ENCODE data around the gene DOK7. TPM values are rescaled to one million over a fixed set of nuclear protein-coding genes. Genes with fewer than 3 reads are reported as not detected.

Gene DOK7
- total and polyA plus RNA-seq, 2 donors (not counting 3 experiments of a cell fraction or from before 2014, with no cell fraction given) = not detected

- peaks cover 17 to 63% of the 10 kb centered on the region in 2 experiments for H3K36me3 ChIP-seq (ENCODE audit: control insufficient read depth in 2 of 2, extremely low read depth in 1 of 2, insufficient read depth in 2 of 2, low read length in 2 of 2)
- H3K4me3 ChIP-seq (replicated peaks in 1 of 3; ENCODE audit: insufficient read depth in 1 of 3, low read depth in 1 of 3, low read length in 3 of 3) = no peak overlapping the region
- FAIRE-seq (peak; percentile 59), DNase-seq (ENCODE audit: low read depth, low spot score) (peak; percentile 23)
- POLR2A ChIA-PET = no interaction called here
- BruUV-seq (replicated peaks) = no TSS peak
- H3K27me3 ChIP-seq (ENCODE audit: control insufficient read depth in 2 of 2, insufficient read depth in 2 of 2, low read length in 2 of 2) = no peaks in the 10 kb centered on the region
- no peaks in the 10 kb centered on the region for H3K9me1 ChIP-seq (replicated peaks; ENCODE audit: control insufficient read depth, extremely low read depth, insufficient read depth, low read length)
- H3K4me1 ChIP-seq (ENCODE audit: control insufficient read depth, extremely low read depth, insufficient read depth, low read length) = no peaks in the 10 kb centered on the region
- no peak overlapping the region for H3K4me2 ChIP-seq (ENCODE audit: insufficient read depth, low read length)
- intact Hi-C loops (cut with micrococcal nuclease) (no loop called here), dilution Hi-C loops (cut with MboI; ENCODE audit: extremely low pct_ligation_motif_present, low sequenced_read_pairs) (no loop called here)
- CTCF ChIA-PET = interaction anchor here (1.7 kb wide), 1 partner anchor 364 kb away, joined by 4 read pairs; no protein-coding TSS in a partner anchor
- H3K79me2 ChIP-seq (ENCODE audit: control insufficient read depth, insufficient read depth, low read length) = no peaks in the 10 kb centered on the region
- no peaks in the 10 kb centered on the region for H4K20me1 ChIP-seq (replicated peaks; ENCODE audit: control insufficient read depth, extremely low read depth, insufficient read depth, low read length)
- no peak overlapping the region for H3K27ac ChIP-seq (ENCODE audit: insufficient read depth, low read depth, low read length)
- H3K9ac ChIP-seq (replicated peaks; ENCODE audit: extremely low read depth, insufficient read depth, low read length) = no peak overlapping the region
- H3K9me3 ChIP-seq (replicated peaks; ENCODE audit: control insufficient read depth, insufficient read depth, low read length) = no peaks in the 10 kb centered on the region
- TF ChIP-seq GATA2 (IDR thresholded peaks at IDR 0.05; ENCODE audit: insufficient read depth, insufficient read length, low read depth, low read length) = no peak
- TF ChIP-seq MYC (IDR thresholded peaks at IDR 0.05; ENCODE audit: low read depth, low read length) = no peak
- TF ChIP-seq CTCF (IDR thresholded peaks at IDR 0.05; ENCODE audit: extremely low read depth in 1 of 2, insufficient read depth in 1 of 2, low read depth in 1 of 2, low read length in 2 of 2) = no peak
- TF ChIP-seq POLR2A (IDR thresholded peaks at IDR 0.05; ENCODE audit: low read depth, low read length) = no peak
- TF ChIP-seq POLR2AphosphoS5 (IDR thresholded peaks at IDR 0.05; ENCODE audit: insufficient read depth, low read depth, low read length) = no peak
- no peak for TF ChIP-seq JUN (IDR thresholded peaks at IDR 0.05; ENCODE audit: borderline replicate concordance, insufficient read depth, insufficient read length, low read depth)
- TF ChIP-seq EZH2 (IDR thresholded peaks at IDR 0.05; ENCODE audit: borderline replicate concordance, low read depth, low read length, severe bottlenecking) = no peak
- TF ChIP-seq MAX (IDR thresholded peaks at IDR 0.05; ENCODE audit: insufficient read depth, insufficient read length) = no peak
- TF ChIP-seq FOS (IDR thresholded peaks at IDR 0.05; ENCODE audit: borderline replicate concordance, insufficient read depth, low read length) = no peak
- H2AFZ ChIP-seq (ENCODE audit: low read depth, low read length) = no peak overlapping the region
These were observed 54.0 kb downstream of the DOK7 start for GRCh38 chr4:3516836-3517730.

Data from endothelial cell of umbilical vein (primary cell).